A673 (cell line): ENCODE data around the gene POTEI.
"Not testable (repeated sequence)": the region's sequence is repeated elsewhere in the genome, so short reads cannot be mapped to it uniquely, and the experiment has no call there.

Source experiments
- EZH2 ChIP-seq: fragments of 200-600 bp; sonication (generic); IDR thresholded peaks from 2 replicates; pipeline ENCODE4 v1.6.1; 2017; ENCODE audit warnings: borderline replicate concordance, low read depth, mild to moderate bottlenecking, mixed read lengths, antibody characterized with exemption, low read length; ENCODE audit not compliant: poor library complexity, severe bottlenecking
- TF ChIP-seq, protein P1 (sequence below): fragments of 300-800, 200-600 bp; sonication (generic); conservative IDR thresholded peaks from 2 replicates; pipeline ENCODE4 v1.5.1; 2017; ENCODE audit warnings: low read depth, mild to moderate bottlenecking, antibody characterized with exemption, low read length, moderate library complexity, mixed read lengths

DNA sequence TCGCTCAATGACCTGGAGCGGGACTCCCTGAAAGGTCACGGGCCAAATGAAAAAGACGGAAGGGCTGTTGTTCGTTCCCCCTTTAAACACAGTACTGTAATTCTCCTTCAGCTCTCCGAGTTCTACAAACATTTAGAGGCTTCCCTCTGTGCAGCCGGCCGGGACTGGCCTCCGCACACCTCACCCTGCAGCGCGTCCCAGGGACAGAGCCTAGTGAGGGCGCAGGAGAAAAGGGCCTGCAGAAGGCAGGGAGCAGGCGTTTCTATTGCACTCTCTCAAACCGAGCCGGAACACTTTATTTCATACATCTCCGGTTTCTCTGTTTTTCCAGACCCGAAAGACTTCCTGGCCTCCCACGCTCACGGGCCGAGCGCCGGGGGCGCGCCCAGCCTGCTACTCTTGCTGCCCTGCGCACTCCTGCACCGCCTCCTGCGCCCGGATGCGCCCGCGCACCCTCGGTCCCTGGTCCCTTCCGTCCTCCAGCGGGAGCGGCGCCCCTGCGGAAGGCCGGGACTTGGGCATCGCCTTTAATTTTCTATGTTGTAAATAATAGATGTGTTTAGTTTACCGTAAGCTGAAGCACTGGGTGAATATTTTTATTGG, 18.3 kb upstream of the POTEI start:
- TF ChIP-seq, protein P1, sequence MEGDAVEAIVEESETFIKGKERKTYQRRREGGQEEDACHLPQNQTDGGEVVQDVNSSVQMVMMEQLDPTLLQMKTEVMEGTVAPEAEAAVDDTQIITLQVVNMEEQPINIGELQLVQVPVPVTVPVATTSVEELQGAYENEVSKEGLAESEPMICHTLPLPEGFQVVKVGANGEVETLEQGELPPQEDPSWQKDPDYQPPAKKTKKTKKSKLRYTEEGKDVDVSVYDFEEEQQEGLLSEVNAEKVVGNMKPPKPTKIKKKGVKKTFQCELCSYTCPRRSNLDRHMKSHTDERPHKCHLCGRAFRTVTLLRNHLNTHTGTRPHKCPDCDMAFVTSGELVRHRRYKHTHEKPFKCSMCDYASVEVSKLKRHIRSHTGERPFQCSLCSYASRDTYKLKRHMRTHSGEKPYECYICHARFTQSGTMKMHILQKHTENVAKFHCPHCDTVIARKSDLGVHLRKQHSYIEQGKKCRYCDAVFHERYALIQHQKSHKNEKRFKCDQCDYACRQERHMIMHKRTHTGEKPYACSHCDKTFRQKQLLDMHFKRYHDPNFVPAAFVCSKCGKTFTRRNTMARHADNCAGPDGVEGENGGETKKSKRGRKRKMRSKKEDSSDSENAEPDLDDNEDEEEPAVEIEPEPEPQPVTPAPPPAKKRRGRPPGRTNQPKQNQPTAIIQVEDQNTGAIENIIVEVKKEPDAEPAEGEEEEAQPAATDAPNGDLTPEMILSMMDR = not testable (repeated sequence)
- not testable (repeated sequence) for TF ChIP-seq EZH2
